GM23248 (cell line): ENCODE data around the gene EZR.

Experiments
- EZH2 ChIP-seq: fragments of 200-600 bp; sonication (generic); IDR thresholded peaks from 2 replicates; pipeline ENCODE4 v1.6.1; 2018; ENCODE audit warnings: antibody characterized with exemption, mild to moderate bottlenecking; ENCODE audit not compliant: insufficient read depth, poor library complexity, severe bottlenecking
- EZH2phosphoT487 ChIP-seq: fragments of 200-600 bp; sonication (generic); IDR thresholded peaks from 2 replicates; pipeline ENCODE4 v1.6.1; 2018; ENCODE audit warnings: antibody characterized with exemption, moderate library complexity, mild to moderate bottlenecking, low read depth; ENCODE audit not compliant: insufficient read depth

GRCh38 chr6:158743033-158743651, 76.0 kb downstream of the EZR start:
- TF ChIP-seq EZH2phosphoT487 (no peak), EZH2 (no peak)
